ENCODE data around the gene CREG2.
"Not testable (repeated sequence)": the region's sequence is repeated elsewhere in the genome, so short reads cannot be mapped to it uniquely, and the experiment has no call there.

DNA sequence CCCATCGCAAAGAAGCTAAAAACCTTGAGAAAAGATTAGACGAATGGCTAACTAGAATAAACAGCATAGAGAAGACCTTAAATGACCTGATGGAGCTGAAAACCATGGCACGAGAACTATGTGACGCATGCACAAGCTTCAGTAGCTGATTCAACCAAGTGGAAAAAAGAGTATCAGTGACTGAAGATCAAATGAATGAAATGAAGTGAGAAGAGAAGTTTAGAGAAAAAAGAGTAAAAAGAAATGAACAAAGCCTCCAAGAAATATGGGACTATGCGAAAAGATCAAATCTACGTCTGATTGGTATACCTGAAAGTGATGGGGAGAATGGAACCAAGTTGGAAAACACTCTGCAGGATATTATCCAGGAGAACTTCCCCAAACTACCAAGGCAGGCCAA, 70.7 kb downstream of the CREG2 start:
- TF ChIP-seq, protein P1, sequence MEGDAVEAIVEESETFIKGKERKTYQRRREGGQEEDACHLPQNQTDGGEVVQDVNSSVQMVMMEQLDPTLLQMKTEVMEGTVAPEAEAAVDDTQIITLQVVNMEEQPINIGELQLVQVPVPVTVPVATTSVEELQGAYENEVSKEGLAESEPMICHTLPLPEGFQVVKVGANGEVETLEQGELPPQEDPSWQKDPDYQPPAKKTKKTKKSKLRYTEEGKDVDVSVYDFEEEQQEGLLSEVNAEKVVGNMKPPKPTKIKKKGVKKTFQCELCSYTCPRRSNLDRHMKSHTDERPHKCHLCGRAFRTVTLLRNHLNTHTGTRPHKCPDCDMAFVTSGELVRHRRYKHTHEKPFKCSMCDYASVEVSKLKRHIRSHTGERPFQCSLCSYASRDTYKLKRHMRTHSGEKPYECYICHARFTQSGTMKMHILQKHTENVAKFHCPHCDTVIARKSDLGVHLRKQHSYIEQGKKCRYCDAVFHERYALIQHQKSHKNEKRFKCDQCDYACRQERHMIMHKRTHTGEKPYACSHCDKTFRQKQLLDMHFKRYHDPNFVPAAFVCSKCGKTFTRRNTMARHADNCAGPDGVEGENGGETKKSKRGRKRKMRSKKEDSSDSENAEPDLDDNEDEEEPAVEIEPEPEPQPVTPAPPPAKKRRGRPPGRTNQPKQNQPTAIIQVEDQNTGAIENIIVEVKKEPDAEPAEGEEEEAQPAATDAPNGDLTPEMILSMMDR (IDR thresholded peaks at IDR 0.05) = not testable (repeated sequence)
- TF ChIP-seq POLR2AphosphoS5 (IDR thresholded peaks at IDR 0.05; ENCODE audit: low read depth, low read length) = not testable (repeated sequence)
